ENCODE data around the gene CDH4. TPM values are rescaled to one million over a fixed set of nuclear protein-coding genes. Genes with fewer than 3 reads are reported as not detected.

The CDH4 gene
- total and polyA plus RNA-seq, 2 donors from 2014 or later: 1.1 TPM; not detected in 1

GRCh38 chr20:61901392-61902220 lies 649.5 kb downstream of the CDH4 start:
- Histone ChIP-seq H3K9me3 (ENCODE audit: control insufficient read depth in 2 of 3, insufficient read depth in 1 of 3, low read length in 3 of 3) (no peaks in the 10 kb centered on the region), H3K27me3 (ENCODE audit: control insufficient read depth, insufficient read depth, low read length) (no peaks in the 10 kb centered on the region), H3K36me3 (ENCODE audit: control insufficient read depth in 2 of 3, insufficient read depth in 3 of 3, low read length in 3 of 3) (no peaks in the 10 kb centered on the region), H3K4me3 (ENCODE audit: low read length in 3 of 3) (no peak overlapping the region), H3K27ac (ENCODE audit: low read depth in 2 of 2, low read length in 2 of 2) (no peak overlapping the region), H3K9ac (ENCODE audit: low read length in 3 of 3) (no peak overlapping the region), H3K4me1 (ENCODE audit: control insufficient read depth in 2 of 3, insufficient read depth in 2 of 3, low read depth in 1 of 3, low read length in 3 of 3) (peaks cover 0 to 4% (median 3%) of the 10 kb centered on the region in 3 donors)
- DNase-seq (peak in 2 of 5 donors; percentile 26 to 40), FAIRE-seq (no peak)
- TF ChIP-seq CTCF (IDR thresholded peaks at IDR 0.05; ENCODE audit: borderline replicate concordance, extremely low read depth, insufficient read depth): no peak
- intact Hi-C loops (cut with DNase I): no loop called here

GRCh38 chr20:61902221-61902869 lies 650.3 kb downstream of the CDH4 start:
- Histone ChIP-seq H3K36me3 (ENCODE audit: control insufficient read depth in 2 of 3, insufficient read depth in 3 of 3, low read length in 3 of 3) (no peaks in the 10 kb centered on the region), H3K27me3 (ENCODE audit: control insufficient read depth, insufficient read depth, low read length) (no peaks in the 10 kb centered on the region), H3K9me3 (ENCODE audit: control insufficient read depth in 2 of 3, insufficient read depth in 1 of 3, low read length in 3 of 3) (no peaks in the 10 kb centered on the region), H3K9ac (ENCODE audit: low read length in 3 of 3) (no peak overlapping the region), H3K27ac (ENCODE audit: low read depth in 2 of 2, low read length in 2 of 2) (no peak overlapping the region), H3K4me3 (ENCODE audit: low read length in 3 of 3) (no peak overlapping the region), H3K4me1 (ENCODE audit: control insufficient read depth in 2 of 3, insufficient read depth in 2 of 3, low read depth in 1 of 3, low read length in 3 of 3) (peaks cover 0 to 4% (median 3%) of the 10 kb centered on the region in 3 donors)
- TF ChIP-seq CTCF (IDR thresholded peaks at IDR 0.05; ENCODE audit: borderline replicate concordance, extremely low read depth, insufficient read depth): no peak
- DNase-seq (no peak), FAIRE-seq (no peak)
- intact Hi-C loops (cut with DNase I): no loop called here

GRCh38 chr20:61903575-61904340 lies 651.7 kb downstream of the CDH4 start:
- FAIRE-seq: no peak
- H3K4me1 ChIP-seq (ENCODE audit: control insufficient read depth in 2 of 3, insufficient read depth in 2 of 3, low read depth in 1 of 3, low read length in 3 of 3): peaks cover 0 to 4% (median 3%) of the 10 kb centered on the region in 3 donors
- H3K27me3 ChIP-seq (ENCODE audit: control insufficient read depth, insufficient read depth, low read length): no peaks in the 10 kb centered on the region
- TF ChIP-seq CTCF (IDR thresholded peaks at IDR 0.05; ENCODE audit: borderline replicate concordance, extremely low read depth, insufficient read depth): no peak
- no peaks in the 10 kb centered on the region for H3K9me3 ChIP-seq (ENCODE audit: control insufficient read depth in 2 of 3, insufficient read depth in 1 of 3, low read length in 3 of 3)
- no peak overlapping the region for H3K9ac ChIP-seq (ENCODE audit: low read length in 3 of 3)
- intact Hi-C loops (cut with DNase I): no loop called here
- DNase-seq: peak in 1 of 5 donors; percentile 57
- no peak overlapping the region for H3K4me3 ChIP-seq (ENCODE audit: low read length in 3 of 3)
- no peaks in the 10 kb centered on the region for H3K36me3 ChIP-seq (ENCODE audit: control insufficient read depth in 2 of 3, insufficient read depth in 3 of 3, low read length in 3 of 3)
- no peak overlapping the region for H3K27ac ChIP-seq (ENCODE audit: low read depth in 2 of 2, low read length in 2 of 2)

Measured in kidney (tissue), 14 donors.